ENCODE measurements around the gene ABCA7. TPM values are rescaled to one million over a fixed set of nuclear protein-coding genes. Genes with fewer than 3 reads are reported as not detected.

The ABCA7 gene, protein sequence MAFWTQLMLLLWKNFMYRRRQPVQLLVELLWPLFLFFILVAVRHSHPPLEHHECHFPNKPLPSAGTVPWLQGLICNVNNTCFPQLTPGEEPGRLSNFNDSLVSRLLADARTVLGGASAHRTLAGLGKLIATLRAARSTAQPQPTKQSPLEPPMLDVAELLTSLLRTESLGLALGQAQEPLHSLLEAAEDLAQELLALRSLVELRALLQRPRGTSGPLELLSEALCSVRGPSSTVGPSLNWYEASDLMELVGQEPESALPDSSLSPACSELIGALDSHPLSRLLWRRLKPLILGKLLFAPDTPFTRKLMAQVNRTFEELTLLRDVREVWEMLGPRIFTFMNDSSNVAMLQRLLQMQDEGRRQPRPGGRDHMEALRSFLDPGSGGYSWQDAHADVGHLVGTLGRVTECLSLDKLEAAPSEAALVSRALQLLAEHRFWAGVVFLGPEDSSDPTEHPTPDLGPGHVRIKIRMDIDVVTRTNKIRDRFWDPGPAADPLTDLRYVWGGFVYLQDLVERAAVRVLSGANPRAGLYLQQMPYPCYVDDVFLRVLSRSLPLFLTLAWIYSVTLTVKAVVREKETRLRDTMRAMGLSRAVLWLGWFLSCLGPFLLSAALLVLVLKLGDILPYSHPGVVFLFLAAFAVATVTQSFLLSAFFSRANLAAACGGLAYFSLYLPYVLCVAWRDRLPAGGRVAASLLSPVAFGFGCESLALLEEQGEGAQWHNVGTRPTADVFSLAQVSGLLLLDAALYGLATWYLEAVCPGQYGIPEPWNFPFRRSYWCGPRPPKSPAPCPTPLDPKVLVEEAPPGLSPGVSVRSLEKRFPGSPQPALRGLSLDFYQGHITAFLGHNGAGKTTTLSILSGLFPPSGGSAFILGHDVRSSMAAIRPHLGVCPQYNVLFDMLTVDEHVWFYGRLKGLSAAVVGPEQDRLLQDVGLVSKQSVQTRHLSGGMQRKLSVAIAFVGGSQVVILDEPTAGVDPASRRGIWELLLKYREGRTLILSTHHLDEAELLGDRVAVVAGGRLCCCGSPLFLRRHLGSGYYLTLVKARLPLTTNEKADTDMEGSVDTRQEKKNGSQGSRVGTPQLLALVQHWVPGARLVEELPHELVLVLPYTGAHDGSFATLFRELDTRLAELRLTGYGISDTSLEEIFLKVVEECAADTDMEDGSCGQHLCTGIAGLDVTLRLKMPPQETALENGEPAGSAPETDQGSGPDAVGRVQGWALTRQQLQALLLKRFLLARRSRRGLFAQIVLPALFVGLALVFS (N-terminal part only)
- 0.26 and 4.3 TPM in 2 replicates for total RNA-seq (2014; rRNA removed; shearing (Covaris generic); ENCODE audit: low replicate concordance)

- Histone ChIP-seq H3K4me3 (peak within 1 kb of the TSS; percentile 50), H3K9me3 (no peaks in the 10 kb centered on the region), H3K27me3 (no peaks in the 10 kb centered on the region), H3K36me3 (no peaks in the 10 kb centered on the region; the same call in 1 of the 2 replicates)
- DNase-seq, result peak; percentile 97
Observed at GRCh38 chr19:1039646-1040475, at the start of gene ABCA7. ABCA7 (plus strand) TSS chr19:1040107; CDS start chr19:1041362, 1,255 bp downstream.

- peaks cover 13% of the 10 kb centered on the region for H3K36me3 ChIP-seq
- no peaks in the 10 kb centered on the region for H3K27me3 ChIP-seq
- H3K9me3 ChIP-seq, result no peaks in the 10 kb centered on the region
- peak; percentile 22 for DNase-seq
- H3K4me3 ChIP-seq, result no peak overlapping the region
Observed at GRCh38 chr19:990119-990571, 49.8 kb upstream of the ABCA7 start.

GRCh38 chr19:990746-991145 lies 49.2 kb upstream of the ABCA7 start:
- no peak overlapping the region for H3K4me3 ChIP-seq
- H3K36me3 ChIP-seq, result peaks cover 11% of the 10 kb centered on the region
- H3K27me3 ChIP-seq, result no peaks in the 10 kb centered on the region
- H3K9me3 ChIP-seq, result no peaks in the 10 kb centered on the region
- no peak for DNase-seq

DNA sequence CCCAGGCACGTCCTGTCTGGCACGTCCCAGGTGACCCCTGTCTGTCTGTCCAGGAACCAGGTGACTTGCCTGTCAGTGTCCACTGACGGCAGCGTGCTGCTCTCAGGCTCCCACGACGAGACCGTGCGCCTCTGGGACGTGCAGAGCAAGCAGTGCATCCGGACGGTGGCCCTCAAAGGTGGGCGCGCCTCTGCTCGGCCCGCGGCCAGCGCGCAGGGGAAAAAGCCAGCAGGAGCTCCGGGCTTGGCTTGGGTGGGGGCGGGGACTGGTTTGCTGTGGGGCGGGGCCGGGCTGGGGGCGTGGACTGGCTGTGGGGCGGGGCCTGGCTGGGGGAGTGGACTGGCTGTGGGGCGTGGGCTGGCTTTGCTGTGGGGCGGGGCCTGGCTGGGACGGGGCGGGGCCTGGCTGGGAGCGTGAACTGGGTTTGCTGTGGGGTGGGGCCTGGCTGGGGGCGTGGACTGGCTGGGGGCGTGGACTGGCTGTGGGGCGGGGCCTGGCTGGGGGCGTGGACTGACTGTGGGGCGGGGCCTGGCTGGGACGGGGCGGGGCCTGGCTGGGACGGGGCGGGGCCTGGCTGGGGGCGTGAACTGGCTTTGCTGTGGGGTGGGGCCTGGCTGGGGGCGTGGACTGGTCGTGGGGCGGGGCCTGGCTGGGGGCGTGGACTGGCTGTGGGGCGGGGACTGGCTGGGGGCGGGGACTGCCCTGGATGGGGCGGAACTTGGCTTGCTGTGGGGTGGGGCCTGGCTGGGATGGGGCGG lies 48.6 kb upstream of the ABCA7 start:
- Histone ChIP-seq H3K36me3 (peaks cover 11% of the 10 kb centered on the region), H3K9me3 (no peaks in the 10 kb centered on the region), H3K4me3 (no peak overlapping the region), H3K27me3 (no peaks in the 10 kb centered on the region; the same call in 1 of the 2 replicates)
- DNase-seq, result peak; percentile 33

DNA sequence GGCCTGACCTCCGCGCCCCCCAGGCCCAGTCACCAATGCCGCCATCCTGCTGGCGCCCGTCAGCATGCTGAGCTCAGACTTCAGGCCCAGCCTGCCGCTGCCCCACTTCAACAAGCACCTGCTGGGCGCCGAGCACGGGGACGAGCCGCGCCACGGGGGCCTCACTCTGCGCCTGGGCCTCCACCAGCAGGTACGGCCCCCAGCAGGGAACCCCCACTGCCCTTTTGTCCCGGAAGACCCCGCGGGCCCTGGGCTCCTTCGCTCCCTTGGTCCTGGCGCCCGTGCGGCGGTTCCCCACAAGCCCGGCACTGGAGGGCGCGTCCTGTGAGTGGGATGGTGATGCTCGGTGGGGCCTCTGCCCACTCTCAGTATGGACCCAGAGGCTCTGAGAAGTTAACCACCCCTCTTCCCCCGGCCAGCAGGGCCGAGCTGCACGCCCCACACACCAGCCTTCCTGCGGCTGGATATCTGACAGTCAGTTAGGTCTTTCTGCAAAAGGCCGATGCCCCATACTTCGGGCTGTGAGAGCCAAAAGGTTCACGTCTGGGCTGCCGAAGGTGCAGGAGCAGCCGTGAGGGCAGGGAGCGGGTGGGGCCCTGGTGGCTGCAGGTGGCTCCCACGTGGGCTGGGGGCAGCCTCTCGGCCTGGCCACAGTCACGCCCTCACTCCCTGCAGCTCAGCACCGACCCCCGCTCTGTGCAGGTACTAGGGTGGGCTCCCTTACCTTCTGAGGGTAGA lies 47.8 kb upstream of the ABCA7 start:
- peaks cover 11% of the 10 kb centered on the region for H3K36me3 ChIP-seq
- H3K9me3 ChIP-seq, result no peaks in the 10 kb centered on the region
- H3K27me3 ChIP-seq, result no peaks in the 10 kb centered on the region; the same call in 1 of the 2 replicates
- DNase-seq, result no peak
- no peak overlapping the region for H3K4me3 ChIP-seq

GRCh38 chr19:992670-993055 lies 47.2 kb upstream of the ABCA7 start:
- H3K27me3 ChIP-seq, result no peaks in the 10 kb centered on the region; the same call in 1 of the 2 replicates
- H3K9me3 ChIP-seq, result no peaks in the 10 kb centered on the region
- DNase-seq, result no peak
- peaks cover 11% of the 10 kb centered on the region for H3K36me3 ChIP-seq
- H3K4me3 ChIP-seq, result no peak overlapping the region

DNA sequence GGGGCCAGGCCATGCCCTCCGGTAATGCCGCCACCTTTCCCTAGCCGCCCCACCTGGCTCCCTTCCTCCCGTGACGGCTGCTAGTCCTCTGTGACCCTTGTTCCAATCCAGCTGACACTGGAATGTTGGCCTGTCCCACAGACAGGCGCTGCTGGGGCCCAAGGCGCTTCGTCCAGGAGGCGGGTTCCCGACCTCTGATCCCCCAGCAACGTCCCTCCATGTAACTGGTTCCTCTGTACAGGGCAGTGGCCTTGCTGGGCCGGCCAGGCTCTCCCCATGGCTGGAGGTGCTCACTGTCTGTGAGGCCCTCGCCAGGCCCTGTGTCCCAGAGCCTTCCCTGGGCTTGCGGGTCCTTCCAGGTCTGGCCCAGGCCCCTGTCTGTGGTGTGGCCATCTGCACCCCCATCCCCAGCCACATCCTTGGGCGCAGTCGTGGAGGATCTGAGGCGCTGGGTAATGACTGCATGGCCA lies 46.5 kb upstream of the ABCA7 start:
- Histone ChIP-seq H3K36me3 (peaks cover 11% of the 10 kb centered on the region), H3K27me3 (no peaks in the 10 kb centered on the region; the same call in 1 of the 2 replicates), H3K9me3 (no peaks in the 10 kb centered on the region), H3K4me3 (no peak overlapping the region)
- DNase-seq, result no peak

DNA sequence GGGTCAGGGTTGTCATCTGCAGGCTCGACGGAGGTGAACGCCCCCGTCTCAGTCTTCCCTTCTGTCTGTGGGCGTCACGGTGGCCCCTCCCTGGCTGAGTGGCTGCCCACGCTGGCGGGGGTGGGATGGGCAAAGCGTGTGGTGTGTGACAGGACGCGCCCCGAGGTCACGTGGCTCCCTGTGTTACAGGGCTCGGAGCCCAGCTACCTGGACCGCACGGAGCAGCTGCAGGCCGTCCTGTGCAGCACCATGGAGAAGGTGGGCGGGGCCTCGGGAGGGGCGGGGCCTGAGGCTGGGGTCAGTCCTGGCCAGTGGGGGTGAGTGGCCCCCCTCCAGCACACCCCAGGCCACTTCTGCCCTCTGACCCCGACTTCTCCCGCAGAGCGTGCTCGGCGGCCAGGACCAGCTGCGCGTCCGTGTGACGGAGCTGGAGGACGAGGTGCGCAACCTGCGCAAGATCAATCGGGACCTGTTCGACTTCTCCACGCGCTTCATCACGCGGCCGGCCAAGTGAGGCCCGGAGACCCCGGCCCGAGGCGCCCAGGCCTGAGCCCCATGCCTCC lies 46.0 kb upstream of the ABCA7 start:
- no peaks in the 10 kb centered on the region for H3K9me3 ChIP-seq
- no peak for DNase-seq
- no peak overlapping the region for H3K4me3 ChIP-seq
- peaks cover 1% of the 10 kb centered on the region for H3K27me3 ChIP-seq
- H3K36me3 ChIP-seq, result peaks cover 11% of the 10 kb centered on the region

DNA sequence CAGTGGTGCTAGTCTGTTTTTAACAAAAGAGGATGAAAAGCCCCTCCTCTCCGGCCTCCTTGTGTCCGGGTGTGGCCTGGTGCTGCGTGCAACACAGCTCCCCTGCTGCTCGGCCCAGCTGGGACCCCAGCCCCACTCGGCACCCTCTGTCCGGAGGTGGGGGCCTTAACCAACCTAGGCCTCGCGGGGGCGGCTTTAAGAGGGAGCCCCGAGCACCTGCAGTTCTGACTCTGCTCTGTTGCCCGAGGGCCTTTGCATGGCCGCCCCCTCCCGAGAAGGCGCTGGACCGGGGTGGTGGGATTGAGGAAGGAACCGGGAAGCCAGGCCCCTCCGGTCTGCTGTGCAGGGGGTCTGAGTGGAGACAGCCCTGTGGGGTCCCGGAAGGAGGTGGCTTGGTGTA lies 45.4 kb upstream of the ABCA7 start:
- Histone ChIP-seq H3K36me3 (peaks cover 11% of the 10 kb centered on the region), H3K9me3 (no peaks in the 10 kb centered on the region), H3K4me3 (no peak overlapping the region), H3K27me3 (peaks cover 7% of the 10 kb centered on the region)
- DNase-seq, result no peak

- peaks cover 11% of the 10 kb centered on the region for H3K36me3 ChIP-seq
- H3K4me3 ChIP-seq, result no peak overlapping the region
- H3K27me3 ChIP-seq, result peaks cover 9% of the 10 kb centered on the region
- H3K9me3 ChIP-seq, result no peaks in the 10 kb centered on the region
- DNase-seq, result no peak
Observed at GRCh38 chr19:995051-995827, 44.7 kb upstream of the ABCA7 start.

GRCh38 chr19:996051-996838 lies 43.7 kb upstream of the ABCA7 start:
- H3K36me3 ChIP-seq, result peaks cover 6% of the 10 kb centered on the region
- no peak overlapping the region for H3K4me3 ChIP-seq
- no peaks in the 10 kb centered on the region for H3K9me3 ChIP-seq
- H3K27me3 ChIP-seq, result peaks cover 9% of the 10 kb centered on the region
- DNase-seq, result no peak

- H3K4me3 ChIP-seq, result no peak overlapping the region
- H3K27me3 ChIP-seq, result peaks cover 9% of the 10 kb centered on the region
- no peaks in the 10 kb centered on the region for H3K9me3 ChIP-seq
- DNase-seq, result no peak
- peaks cover 4% of the 10 kb centered on the region for H3K36me3 ChIP-seq
Observed at GRCh38 chr19:998064-998463, 41.8 kb upstream of the ABCA7 start.

GRCh38 chr19:999379-999719 lies 40.6 kb upstream of the ABCA7 start:
- Histone ChIP-seq H3K4me3 (no peak overlapping the region), H3K9me3 (no peaks in the 10 kb centered on the region), H3K27me3 (peaks cover 9% of the 10 kb centered on the region), H3K36me3 (peaks cover 1% of the 10 kb centered on the region)
- DNase-seq, result no peak

Measured in MG63 (cell line).